Medulla oblongata (tissue), 1 donor: ENCODE data around the gene ATP9A.

Experiments used
- DNase-seq: peaks from one replicate; pipeline ENCODE4 v3.0.0-alpha.2; 2015; ENCODE audit errors: extremely low spot score

Gene ATP9A

GRCh38 chr20:51554538-51555165, 213.5 kb downstream of the ATP9A start:
- DNase-seq, result no peak

GRCh38 chr20:51553897-51554486, 214.2 kb downstream of the ATP9A start:
- no peak for DNase-seq

GRCh38 chr20:51551186-51551585, 217.0 kb downstream of the ATP9A start:
- no peak for DNase-seq

- no peak for DNase-seq
Measured at GRCh38 chr20:51549474-51549873, 218.7 kb downstream of the ATP9A start.

GRCh38 chr20:51547951-51548350, 220.2 kb downstream of the ATP9A start:
- DNase-seq, result no peak
